Activated T-helper 17 cell treated with anti-CD3 and anti-CD28 coated beads, Interleukin-2, amount 50 U/mL, for 72 hours (primary cell): ENCODE data around the gene SCAF4. TPM values are rescaled to one million over a fixed set of nuclear protein-coding genes. Genes with fewer than 3 reads are reported as not detected.
"Not testable (repeated sequence)": the region's sequence is repeated elsewhere in the genome, so short reads cannot be mapped to it uniquely, and the experiment has no call there.

ENCODE experiments used
- ATAC-seq: fragments of 150-1000 bp; cut with Tn5 transposase; replicated peaks from 2 replicates; pipeline ENCODE4 v1.10.0; 2021; ENCODE audit warnings: mild to moderate bottlenecking, moderate library complexity
- H3K27ac Mint-ChIP-seq: one replicate; pipeline ENCODE4 v1.8.0; 2022; ENCODE audit warnings: mixed read lengths
- H3K27me3 Mint-ChIP-seq: one replicate; pipeline ENCODE4 v1.8.0; 2022; ENCODE audit warnings: mixed read lengths
- H3K36me3 Mint-ChIP-seq: one replicate; pipeline ENCODE4 v1.8.0; 2022; ENCODE audit warnings: low read depth, mild to moderate bottlenecking, mixed read lengths
- H3K4me1 Mint-ChIP-seq: one replicate; pipeline ENCODE4 v1.8.0; 2022; ENCODE audit warnings: mixed read lengths
- H3K4me3 Mint-ChIP-seq: one replicate; pipeline ENCODE4 v1.8.0; 2022; ENCODE audit warnings: mild to moderate bottlenecking, mixed read lengths
- H3K9me3 Mint-ChIP-seq: one replicate; pipeline ENCODE4 v1.8.0; 2022; ENCODE audit warnings: mixed read lengths
- total RNA-seq, 2 donors: library from RNA; stranded (reverse); gene quantifications; one replicate each; pipeline ENCODE4 v1.2.3, GENCODE V29; 2022

Gene SCAF4
- total RNA-seq, 2 donors from 2014 or later: 33.0 to 46.7 TPM

DNA sequence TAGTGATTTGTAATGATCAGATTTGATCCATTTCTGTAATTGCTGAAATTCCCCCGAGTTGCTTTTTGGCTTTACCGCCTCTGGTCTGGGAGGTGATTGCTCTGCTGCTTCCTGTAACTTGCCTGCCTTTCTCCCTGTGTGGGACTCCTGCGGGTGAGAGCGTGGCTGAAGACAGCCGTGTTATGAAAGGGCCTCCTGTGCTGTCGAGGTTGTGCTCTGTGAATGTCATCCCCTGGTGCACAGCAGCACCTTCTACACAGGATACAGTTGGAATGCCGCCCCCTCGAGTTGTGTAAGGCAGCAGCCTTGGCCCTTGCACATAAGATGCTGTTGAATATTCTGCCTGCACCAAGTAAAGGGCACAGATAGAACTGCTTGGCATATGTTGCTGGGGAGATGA lies 66.5 kb downstream of the SCAF4 start:
- Mint-ChIP-seq H3K36me3 (peaks cover 100% of the 10 kb centered on the region), H3K4me1 (peaks cover 46% of the 10 kb centered on the region), H3K9me3 (no peaks in the 10 kb centered on the region), H3K4me3 (peak overlapping the region; percentile 94), H3K27me3 (no peaks in the 10 kb centered on the region), H3K27ac (peak overlapping the region; percentile 69)
- ATAC-seq: peak; percentile 50

DNA sequence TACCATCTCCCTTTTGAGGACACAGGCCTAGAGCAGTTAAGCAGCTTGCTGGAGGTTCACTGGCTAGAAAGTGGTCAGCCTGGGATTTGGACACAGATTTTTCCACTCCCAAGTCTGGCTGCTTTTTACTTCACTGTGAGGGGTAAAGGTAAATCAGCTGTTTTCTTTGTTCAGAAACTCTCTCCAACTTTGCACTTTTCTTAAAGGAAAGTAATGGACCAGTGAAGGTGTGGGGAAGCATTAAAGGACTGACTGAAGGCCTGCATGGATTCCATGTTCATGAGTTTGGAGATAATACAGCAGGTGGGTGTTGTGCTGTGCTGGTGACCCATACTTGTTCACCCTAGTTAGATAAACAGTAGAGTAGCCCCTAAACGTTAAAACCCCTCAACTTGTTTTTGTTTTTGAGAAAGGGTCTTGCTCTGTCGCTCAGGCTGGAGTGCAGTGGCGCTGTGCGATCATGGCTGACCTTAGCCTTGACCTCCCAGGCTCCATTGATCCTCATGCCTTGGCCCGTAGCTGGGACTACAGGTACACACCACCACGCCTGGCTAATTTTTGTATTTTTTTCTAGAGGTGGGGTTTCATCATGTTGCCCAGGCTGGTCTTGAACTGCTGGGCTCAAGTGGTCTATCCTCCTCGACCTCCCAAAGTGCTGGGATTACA lies 68.2 kb downstream of the SCAF4 start:
- peaks cover 44% of the 10 kb centered on the region for H3K4me1 Mint-ChIP-seq
- H3K9me3 Mint-ChIP-seq: no peaks in the 10 kb centered on the region
- no peak for ATAC-seq
- peaks cover 94% of the 10 kb centered on the region for H3K36me3 Mint-ChIP-seq
- peak overlapping the region; percentile 94 for H3K4me3 Mint-ChIP-seq
- H3K27ac Mint-ChIP-seq: peak overlapping the region; percentile 15
- H3K27me3 Mint-ChIP-seq: no peaks in the 10 kb centered on the region

DNA sequence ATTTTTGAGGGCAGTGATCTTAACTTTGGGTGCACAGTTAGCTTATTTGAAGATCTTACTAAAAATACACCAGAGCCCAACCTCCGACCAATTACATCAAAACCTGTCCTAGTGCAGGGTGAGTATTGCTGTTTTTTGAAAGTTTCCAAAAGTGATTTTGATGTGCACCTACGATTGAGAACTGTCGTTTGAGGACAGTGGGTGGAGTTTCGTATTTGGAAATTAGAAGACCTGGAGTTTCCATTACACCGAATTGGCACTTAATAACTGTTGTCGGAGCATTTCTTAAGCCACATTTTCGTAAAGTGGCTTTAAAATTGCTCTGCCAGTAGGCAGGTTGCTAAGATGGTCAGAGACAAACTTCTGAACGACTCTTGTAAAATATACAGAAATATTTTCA lies 71.3 kb downstream of the SCAF4 start:
- no peak for ATAC-seq
- Mint-ChIP-seq H3K27me3 (no peaks in the 10 kb centered on the region), H3K4me3 (peak overlapping the region; percentile 94), H3K36me3 (peaks cover 63% of the 10 kb centered on the region), H3K9me3 (no peaks in the 10 kb centered on the region), H3K27ac (peak overlapping the region; percentile 87), H3K4me1 (peaks cover 40% of the 10 kb centered on the region)

DNA sequence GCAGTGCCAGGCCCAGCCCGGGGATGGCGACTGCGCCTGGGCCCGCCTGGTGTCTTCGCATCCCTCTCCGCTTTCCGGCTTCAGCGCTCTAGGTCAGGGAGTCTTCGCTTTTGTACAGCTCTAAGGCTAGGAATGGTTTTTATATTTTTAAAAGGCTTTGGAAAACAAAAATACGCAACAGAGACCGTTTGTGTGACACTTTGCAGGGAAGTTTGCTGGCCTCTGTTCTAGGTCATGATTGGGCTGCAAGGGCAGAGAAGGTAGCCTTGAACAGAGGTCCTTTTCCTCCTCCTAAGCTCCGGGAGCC lies 71.7 kb downstream of the SCAF4 start:
- peak overlapping the region; percentile 87 for H3K27ac Mint-ChIP-seq
- no peaks in the 10 kb centered on the region for H3K27me3 Mint-ChIP-seq
- no peaks in the 10 kb centered on the region for H3K9me3 Mint-ChIP-seq
- ATAC-seq: peak; percentile 25
- H3K4me1 Mint-ChIP-seq: peaks cover 39% of the 10 kb centered on the region
- H3K36me3 Mint-ChIP-seq: peaks cover 59% of the 10 kb centered on the region
- peak overlapping the region; percentile 94 for H3K4me3 Mint-ChIP-seq

DNA sequence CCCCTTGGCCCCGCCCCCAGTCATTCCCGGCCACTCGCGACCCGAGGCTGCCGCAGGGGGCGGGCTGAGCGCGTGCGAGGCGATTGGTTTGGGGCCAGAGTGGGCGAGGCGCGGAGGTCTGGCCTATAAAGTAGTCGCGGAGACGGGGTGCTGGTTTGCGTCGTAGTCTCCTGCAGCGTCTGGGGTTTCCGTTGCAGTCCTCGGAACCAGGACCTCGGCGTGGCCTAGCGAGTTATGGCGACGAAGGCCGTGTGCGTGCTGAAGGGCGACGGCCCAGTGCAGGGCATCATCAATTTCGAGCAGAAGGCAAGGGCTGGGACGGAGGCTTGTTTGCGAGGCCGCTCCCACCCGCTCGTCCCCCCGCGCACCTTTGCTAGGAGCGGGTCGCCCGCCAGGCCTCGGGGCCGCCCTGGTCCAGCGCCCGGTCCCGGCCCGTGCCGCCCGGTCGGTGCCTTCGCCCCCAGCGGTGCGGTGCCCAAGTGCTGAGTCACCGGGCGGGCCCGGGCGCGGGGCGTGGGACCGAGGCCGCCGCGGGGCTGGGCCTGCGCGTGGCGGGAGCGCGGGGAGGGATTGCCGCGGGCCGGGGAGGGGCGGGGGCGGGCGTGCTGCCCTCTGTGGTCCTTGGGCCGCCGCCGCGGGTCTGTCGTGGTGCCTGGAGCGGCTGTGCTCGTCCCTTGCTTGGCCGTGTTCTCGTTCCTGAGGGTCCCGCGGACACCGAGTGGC lies 72.2 kb downstream of the SCAF4 start, which contains the start of gene SOD1:
Gene SOD1, plus strand, starts transcription at position 158 of the 723 bp plus-strand sequence. Its CDS starts 77 bp downstream, at position 235.
- peaks cover 54% of the 10 kb centered on the region for H3K36me3 Mint-ChIP-seq
- peaks cover 44% of the 10 kb centered on the region for H3K4me1 Mint-ChIP-seq
- peak within 1 kb of the TSS; percentile 87 for H3K27ac Mint-ChIP-seq
- no peaks in the 10 kb centered on the region for H3K9me3 Mint-ChIP-seq
- peak within 1 kb of the TSS; percentile 94 for H3K4me3 Mint-ChIP-seq
- H3K27me3 Mint-ChIP-seq: no peaks in the 10 kb centered on the region
- ATAC-seq: peak; percentile 93

DNA sequence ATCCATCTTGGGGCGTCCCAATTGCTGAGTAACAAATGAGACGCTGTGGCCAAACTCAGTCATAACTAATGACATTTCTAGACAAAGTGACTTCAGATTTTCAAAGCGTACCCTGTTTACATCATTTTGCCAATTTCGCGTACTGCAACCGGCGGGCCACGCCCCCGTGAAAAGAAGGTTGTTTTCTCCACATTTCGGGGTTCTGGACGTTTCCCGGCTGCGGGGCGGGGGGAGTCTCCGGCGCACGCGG lies 72.7 kb downstream of the SCAF4 start:
- H3K4me1 Mint-ChIP-seq: peaks cover 42% of the 10 kb centered on the region
- H3K27ac Mint-ChIP-seq: peak overlapping the region; percentile 87
- ATAC-seq: peak; percentile 61
- peaks cover 49% of the 10 kb centered on the region for H3K36me3 Mint-ChIP-seq
- no peaks in the 10 kb centered on the region for H3K9me3 Mint-ChIP-seq
- peak overlapping the region; percentile 94 for H3K4me3 Mint-ChIP-seq
- H3K27me3 Mint-ChIP-seq: no peaks in the 10 kb centered on the region

DNA sequence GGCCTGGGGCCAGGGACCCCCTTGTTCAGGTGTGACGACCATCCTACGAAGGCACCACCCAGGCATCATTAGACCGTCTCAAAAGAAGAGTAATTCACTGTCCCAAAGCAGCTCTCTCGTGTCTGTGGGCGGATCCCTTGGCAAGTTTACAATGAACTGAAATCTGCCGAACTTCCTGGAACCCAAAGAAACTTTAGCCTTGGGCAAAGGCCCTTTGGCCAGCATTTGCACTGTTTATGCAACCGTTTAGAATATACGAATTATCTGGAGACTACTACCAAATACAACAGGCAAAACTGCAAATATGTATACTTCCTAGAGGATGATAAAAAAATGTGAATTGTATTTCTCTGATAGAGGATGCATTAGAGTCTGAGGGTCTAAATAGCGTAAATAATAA lies 73.9 kb downstream of the SCAF4 start:
- Mint-ChIP-seq H3K27me3 (no peaks in the 10 kb centered on the region), H3K4me3 (no peak overlapping the region), H3K9me3 (no peaks in the 10 kb centered on the region), H3K4me1 (peaks cover 40% of the 10 kb centered on the region), H3K36me3 (peaks cover 38% of the 10 kb centered on the region), H3K27ac (no peak overlapping the region)
- no peak for ATAC-seq

DNA sequence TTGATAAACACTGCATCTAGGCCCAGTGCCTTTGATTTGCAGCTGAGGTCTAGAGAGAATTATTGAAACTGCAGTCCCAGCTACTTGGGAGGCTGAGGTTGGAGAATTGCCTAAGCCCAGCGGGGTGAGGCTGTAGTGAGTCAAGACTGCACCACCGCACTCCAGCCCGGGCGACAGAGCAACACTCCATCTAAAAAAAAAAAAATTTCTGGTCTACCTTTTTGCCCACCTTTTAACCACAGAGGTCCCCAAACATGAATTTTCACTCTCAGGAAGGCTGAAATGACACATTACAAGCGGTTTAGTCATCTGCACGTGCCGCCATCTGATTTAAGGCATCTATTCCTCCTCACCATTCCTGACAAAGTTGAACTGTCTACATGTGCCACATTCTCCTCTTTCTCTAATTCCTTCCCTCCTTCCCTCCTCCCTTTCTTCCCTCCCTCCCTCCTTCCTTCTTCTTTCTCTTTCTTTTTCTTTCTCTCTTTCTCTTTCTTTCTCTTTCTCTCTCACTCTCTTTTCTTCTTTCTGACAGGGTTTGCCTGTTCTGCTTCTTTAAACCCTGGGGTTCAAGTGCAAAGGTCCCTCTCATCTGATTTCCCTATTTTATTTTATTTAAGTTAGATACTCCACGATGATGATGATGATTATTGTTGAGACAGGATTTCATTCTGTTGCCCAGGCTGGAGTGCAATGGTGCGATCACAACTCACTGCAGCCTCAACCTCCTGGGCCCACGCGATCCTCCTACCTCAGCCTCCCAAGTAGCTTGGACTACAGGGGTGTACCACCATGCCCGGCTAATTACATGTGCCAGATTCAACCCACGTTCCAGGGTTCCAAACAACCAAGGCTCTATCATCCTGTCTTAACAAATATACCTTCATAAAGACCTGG lies 75.5 kb downstream of the SCAF4 start:
- no peak overlapping the region for H3K27ac Mint-ChIP-seq
- peaks cover 30% of the 10 kb centered on the region for H3K4me1 Mint-ChIP-seq
- H3K36me3 Mint-ChIP-seq: peaks cover 22% of the 10 kb centered on the region
- peak overlapping the region; percentile 69 for H3K4me3 Mint-ChIP-seq
- no peaks in the 10 kb centered on the region for H3K27me3 Mint-ChIP-seq
- no peaks in the 10 kb centered on the region for H3K9me3 Mint-ChIP-seq
- ATAC-seq: peak; percentile 38

DNA sequence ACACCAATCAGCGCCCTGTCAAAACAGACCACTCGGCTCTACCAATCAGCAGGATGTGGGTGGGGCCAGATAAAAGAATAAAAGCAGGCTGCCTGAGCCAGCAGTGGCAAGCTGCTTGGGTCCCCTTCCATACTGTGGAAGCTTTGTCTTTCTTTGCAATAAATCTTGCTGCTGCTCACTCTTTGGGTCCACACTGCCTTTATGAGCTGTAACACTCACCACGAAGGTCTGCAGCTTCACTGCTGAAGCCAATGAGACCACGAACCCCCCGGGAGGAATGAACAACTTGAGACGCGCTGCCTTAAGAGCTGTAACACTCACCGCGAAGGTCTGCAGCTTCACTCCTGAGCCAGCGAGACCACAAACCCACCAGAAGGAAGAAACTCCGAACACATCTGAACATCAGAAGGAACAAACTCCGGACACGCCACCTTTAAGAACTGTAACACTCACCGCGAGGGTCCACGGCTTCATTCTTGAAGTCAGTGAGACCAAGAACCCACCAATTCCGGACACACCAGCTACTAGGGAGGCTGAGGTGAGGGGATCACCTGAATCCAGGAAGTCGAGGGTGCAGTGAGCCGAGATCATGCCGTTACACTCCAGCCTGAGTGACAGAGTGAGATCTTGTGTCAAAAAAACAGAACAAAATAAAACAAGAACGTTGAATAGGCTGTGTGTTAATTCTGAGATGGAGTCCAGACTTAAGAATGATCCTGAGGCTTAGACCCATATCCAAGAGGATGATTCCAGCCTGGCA lies 76.9 kb downstream of the SCAF4 start:
- H3K9me3 Mint-ChIP-seq: not testable (repeated sequence)
- peak overlapping the region; percentile 69 for H3K4me3 Mint-ChIP-seq

DNA sequence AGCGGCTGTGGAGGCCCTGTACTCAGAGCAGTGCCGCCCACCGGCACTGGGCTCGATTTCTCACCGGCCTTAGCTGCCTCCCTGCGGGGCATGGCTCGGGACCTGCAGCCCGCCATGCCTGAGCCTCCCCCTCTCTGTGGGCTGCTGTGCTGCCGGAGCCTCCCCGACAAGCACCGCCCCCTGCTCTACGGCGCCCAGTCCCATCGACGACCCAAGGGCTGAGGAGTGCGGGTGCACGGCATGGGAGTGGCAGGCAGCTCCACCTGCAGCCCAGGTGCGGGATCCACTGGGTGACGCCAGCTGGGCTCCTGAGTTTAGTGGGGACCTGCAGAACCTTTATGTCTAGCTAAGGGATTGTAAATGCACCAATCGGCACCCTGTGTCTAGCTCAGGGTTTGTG lies 77.6 kb downstream of the SCAF4 start:
- H3K27me3 Mint-ChIP-seq: no peaks in the 10 kb centered on the region
- no peak for ATAC-seq
- peaks cover 24% of the 10 kb centered on the region for H3K4me1 Mint-ChIP-seq
- H3K27ac Mint-ChIP-seq: no peak overlapping the region
- peak overlapping the region; percentile 69 for H3K4me3 Mint-ChIP-seq
- H3K9me3 Mint-ChIP-seq: no peaks in the 10 kb centered on the region
- H3K36me3 Mint-ChIP-seq: peaks cover 2% of the 10 kb centered on the region

More for the DNA sequence above, 76.9 kb downstream of the SCAF4 start:
- H3K36me3 Mint-ChIP-seq, H3K27ac Mint-ChIP-seq, ATAC-seq, H3K27me3 Mint-ChIP-seq: not testable (repeated sequence)
- H3K4me1 Mint-ChIP-seq: peaks cover 24% of the 10 kb centered on the region

DNA sequence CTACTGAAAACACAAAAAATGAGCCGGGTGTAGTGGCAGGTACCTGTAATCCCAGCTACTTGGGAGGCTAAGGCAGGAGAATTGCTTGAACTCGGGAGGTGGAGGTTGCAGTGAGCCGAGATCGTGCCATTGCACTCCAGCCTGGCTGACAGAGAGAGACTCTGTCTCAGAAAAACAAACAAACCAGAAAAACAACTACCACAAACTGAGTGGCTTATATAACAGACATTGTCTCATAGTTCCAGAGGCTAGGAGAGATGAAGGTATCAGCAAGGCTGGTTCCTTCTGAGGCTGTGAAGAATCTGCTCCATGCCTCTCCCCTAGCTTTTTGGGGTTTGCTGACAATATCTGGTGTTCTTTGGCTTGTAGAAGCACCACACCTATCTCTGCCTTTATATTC lies 80.4 kb downstream of the SCAF4 start:
- ATAC-seq, H3K9me3 Mint-ChIP-seq, H3K36me3 Mint-ChIP-seq, H3K4me3 Mint-ChIP-seq, H3K27me3 Mint-ChIP-seq, H3K27ac Mint-ChIP-seq: not testable (repeated sequence)
- peaks cover 15% of the 10 kb centered on the region for H3K4me1 Mint-ChIP-seq

DNA sequence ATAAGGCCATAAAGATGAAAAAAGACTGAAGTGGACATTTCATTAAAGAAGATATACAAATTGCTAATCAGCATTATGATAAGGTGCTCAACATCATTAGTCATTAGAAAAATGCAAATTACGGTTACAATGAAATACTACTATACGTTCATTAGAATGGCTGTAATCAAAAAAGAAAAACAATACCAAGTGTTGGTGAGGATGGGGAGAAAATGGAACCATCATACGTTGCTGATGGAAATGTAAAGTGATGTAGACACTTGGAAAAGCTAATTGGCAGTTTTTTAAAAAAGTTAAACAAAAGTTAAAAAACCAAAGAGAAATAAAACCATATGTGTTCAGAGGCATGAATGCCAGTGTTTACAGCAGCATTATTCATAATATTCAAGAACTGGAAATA lies 81.0 kb downstream of the SCAF4 start:
- Mint-ChIP-seq H3K27ac (no peak overlapping the region), H3K4me1 (peaks cover 13% of the 10 kb centered on the region), H3K36me3 (no peaks in the 10 kb centered on the region), H3K27me3 (no peaks in the 10 kb centered on the region), H3K9me3 (no peaks in the 10 kb centered on the region), H3K4me3 (no peak overlapping the region)
- ATAC-seq: no peak

DNA sequence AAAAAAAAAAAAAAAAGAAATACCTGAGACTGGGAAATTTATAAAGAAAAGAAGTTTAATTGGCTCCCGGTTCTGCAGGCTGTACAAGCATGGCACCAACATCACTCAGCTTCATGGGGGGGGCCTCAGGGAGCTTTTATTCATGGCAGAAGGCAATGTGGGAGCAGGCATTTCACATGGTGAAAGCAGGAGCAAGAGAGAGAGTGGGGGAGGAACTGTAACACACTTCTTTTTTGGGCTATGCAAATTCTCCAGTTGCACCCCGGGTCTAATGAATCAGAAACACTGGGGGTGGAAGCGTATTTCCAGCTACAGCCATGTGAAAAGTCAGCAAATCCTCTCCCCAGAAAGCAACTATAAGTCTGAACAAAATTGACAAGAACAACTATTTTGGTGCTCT lies 84.3 kb downstream of the SCAF4 start:
- H3K36me3 Mint-ChIP-seq: no peaks in the 10 kb centered on the region
- peaks cover 2% of the 10 kb centered on the region for H3K27me3 Mint-ChIP-seq
- no peaks in the 10 kb centered on the region for H3K9me3 Mint-ChIP-seq
- no peaks in the 10 kb centered on the region for H3K4me1 Mint-ChIP-seq
- no peak overlapping the region for H3K27ac Mint-ChIP-seq
- H3K4me3 Mint-ChIP-seq: no peak overlapping the region
- ATAC-seq: no peak

DNA sequence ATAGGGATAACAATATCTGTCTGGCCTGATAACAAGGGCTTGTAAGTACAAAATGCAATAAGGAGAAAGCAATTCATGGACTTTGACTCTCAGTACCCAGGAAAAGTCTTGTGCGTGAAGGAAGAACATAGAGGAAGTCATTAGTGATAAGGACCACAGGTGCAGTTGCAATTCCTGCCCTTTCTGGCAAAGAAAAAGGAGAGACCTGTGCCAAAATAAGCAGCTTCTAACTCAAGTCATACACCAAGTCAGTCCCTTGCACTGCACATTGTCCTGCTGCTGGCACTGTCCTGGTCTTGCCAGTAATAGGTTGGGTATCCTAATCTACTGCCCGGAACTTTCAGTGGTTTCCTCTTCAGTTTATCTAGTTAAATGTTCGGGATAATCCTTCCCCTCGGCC lies 87.3 kb downstream of the SCAF4 start:
- no peak overlapping the region for H3K4me3 Mint-ChIP-seq
- no peaks in the 10 kb centered on the region for H3K9me3 Mint-ChIP-seq
- no peaks in the 10 kb centered on the region for H3K4me1 Mint-ChIP-seq
- H3K36me3 Mint-ChIP-seq: no peaks in the 10 kb centered on the region
- peaks cover 2% of the 10 kb centered on the region for H3K27me3 Mint-ChIP-seq
- no peak overlapping the region for H3K27ac Mint-ChIP-seq
- ATAC-seq: no peak
